ENCODE data around the gene BIVM.

The BIVM gene

GRCh38 chr13:102881819-102882686, 83.1 kb downstream of the BIVM start:
- no peak for FAIRE-seq
